GM21390 (cell line): ENCODE results near the gene RBP2.
A peak's percentile ranks its signal among the peaks of the same experiment; 100 is the strongest.
"Not testable (repeated sequence)": the region's sequence is repeated elsewhere in the genome, so short reads cannot be mapped to it uniquely, and the experiment has no call there.

Experiments used
- ATAC-seq: cut with Tn5 transposase; IDR thresholded peaks from one replicate; pipeline ENCODE4 v1.9.1; 2021; ENCODE audit not compliant: unreplicated experiment

RBP2 gene

GRCh38 chr3:139444446-139444845, 31.9 kb downstream of the RBP2 start:
- ATAC-seq: no peak

GRCh38 chr3:139443186-139443585, 33.1 kb downstream of the RBP2 start:
- ATAC-seq: no peak

GRCh38 chr3:139441656-139442055, 34.7 kb downstream of the RBP2 start:
- ATAC-seq: no peak

GRCh38 chr3:139440639-139441556, 35.4 kb downstream of the RBP2 start:
- no peak for ATAC-seq

GRCh38 chr3:139439278-139439677, 37.0 kb downstream of the RBP2 start:
- ATAC-seq: no peak

- ATAC-seq: no peak
Observed at GRCh38 chr3:139434764-139435307, 41.5 kb downstream of the RBP2 start.

- no peak for ATAC-seq
Observed at GRCh38 chr3:139434228-139434627, 42.1 kb downstream of the RBP2 start.

- no peak for ATAC-seq
Observed at GRCh38 chr3:139433089-139433488, 43.2 kb downstream of the RBP2 start.

GRCh38 chr3:139430493-139430892, 45.8 kb downstream of the RBP2 start:
- ATAC-seq: no peak

- peak; percentile 86 for ATAC-seq
Observed at GRCh38 chr3:139427283-139428060, 48.8 kb downstream of the RBP2 start.

GRCh38 chr3:139425745-139426400, 50.4 kb downstream of the RBP2 start:
- no peak for ATAC-seq

- no peak for ATAC-seq
Observed at GRCh38 chr3:139423232-139423631, 53.1 kb downstream of the RBP2 start.

- ATAC-seq: no peak
Observed at GRCh38 chr3:139421460-139421859, 54.9 kb downstream of the RBP2 start.

GRCh38 chr3:139421040-139421439, 55.3 kb downstream of the RBP2 start:
- ATAC-seq: no peak

- ATAC-seq: no peak
Observed at GRCh38 chr3:139418144-139418543, 58.2 kb downstream of the RBP2 start.

- no peak for ATAC-seq
Observed at GRCh38 chr3:139416275-139416674, 60.0 kb downstream of the RBP2 start.

- ATAC-seq: no peak
Observed at GRCh38 chr3:139414608-139415224, 61.6 kb downstream of the RBP2 start.

- not testable (repeated sequence) for ATAC-seq
Observed at GRCh38 chr3:139412891-139413290, 63.4 kb downstream of the RBP2 start.
